ENCODE measurements around the gene GALNT7. TPM values are rescaled to one million over a fixed set of nuclear protein-coding genes. Genes with fewer than 3 reads are reported as not detected.

Gene GALNT7
- total and polyA plus RNA-seq, 10 of the 15 experiments (the other 5 are each of a cell fraction or from before 2014, with no cell fraction given) = 14.2 to 33.2 (median 28.9) TPM

- TF ChIP-seq ZBTB11 (CRISPR knock-in tag; IDR thresholded peaks at IDR 0.05) (no peak), ZSCAN29 (IDR thresholded peaks at IDR 0.05) (no peak), RB1 (IDR thresholded peaks at IDR 0.05; ENCODE audit: borderline replicate concordance) (0 out of 2 replicates have a peak, but pooled peaks have one; percentile 20), HCFC1 (IDR thresholded peaks at IDR 0.05; ENCODE audit: low read length) (peak; percentile 91), CREM (IDR thresholded peaks at IDR 0.05; ENCODE audit: low read depth) (peak; percentile 79), HSF1 (IDR thresholded peaks at IDR 0.05; ENCODE audit: low read depth, low read length) (0 out of 2 replicates have a peak, but pooled peaks have one; percentile 16), STAT3 (IDR thresholded peaks at IDR 0.05; ENCODE audit: low read depth, low read length) (no peak), SMARCA5 (IDR thresholded peaks at IDR 0.05) (0 out of 2 replicates have a peak, but pooled peaks have one; percentile 55), USF2 (IDR thresholded peaks at IDR 0.05; ENCODE audit: borderline replicate concordance, low read depth, low read length) (peak; percentile 49), E4F1 (IDR thresholded peaks at IDR 0.05; ENCODE audit: borderline replicate concordance, partially characterized antibody) (no peak), POU2F2 (IDR thresholded peaks at IDR 0.05; ENCODE audit: borderline replicate concordance, low read depth, low read length) (peak; percentile 53; the same call in 2 of the 3 replicates), ASH2L (IDR thresholded peaks at IDR 0.05; ENCODE audit: borderline replicate concordance, low read depth) (peak; percentile 26; the same call in 1 of the 2 replicates), ETV6 (conservative IDR thresholded peaks at IDR 0.05 in 1 of 2, IDR thresholded peaks at IDR 0.05 in 1 of 2; ENCODE audit: borderline replicate concordance in 1 of 2, low read depth in 1 of 2) (no peak), MAX (IDR thresholded peaks at IDR 0.05; ENCODE audit: low read depth, low read length) (peak; percentile 94), MLLT1 (IDR thresholded peaks at IDR 0.05) (peak; percentile 32; the same call in 1 of the 2 replicates)
Observed at GRCh38 chr4:173370477-173371291, 202.1 kb downstream of the GALNT7 start, which contains the start of gene SAP30 (continued).

Data from GM12878 (cell line).